Upper lobe of left lung (tissue), 4 donors: ENCODE data around the gene GALNT16.

Source experiments
- CTCF ChIP-seq, 6 experiments: fragments of 450-650 bp in 4 of 6; fragments of 200-600 bp in 2 of 6; sonication (generic) in 2 of 6; IDR thresholded peaks; one replicate each; pipeline ENCODE4 v1.5.1; 2016 to 2019; ENCODE audit warnings: antibody characterized with exemption in 6 of 6
- EP300 ChIP-seq, 4 donors: sonication (generic); formaldehyde crosslinking; IDR thresholded peaks; one replicate each; pipeline ENCODE4 v1.5.1; 2017; ENCODE audit warnings: antibody characterized with exemption in 4 of 4, control low read depth in 2 of 4
- POLR2A ChIP-seq, 4 donors: fragments of 450-650 bp; IDR thresholded peaks; one replicate each; pipeline ENCODE4 v1.5.1; 2016 to 2017; ENCODE audit warnings: antibody characterized with exemption in 4 of 4, mild to moderate bottlenecking in 2 of 4
- POLR2AphosphoS5 ChIP-seq, 2 donors: sonication (generic); formaldehyde crosslinking; IDR thresholded peaks; one replicate each; pipeline ENCODE4 v1.5.1; 2017; ENCODE audit warnings: antibody characterized with exemption in 2 of 2

GRCh38 chr14:69291891-69292561 is 32.1 kb downstream of the GALNT16 start:
- TF ChIP-seq POLR2AphosphoS5 (IDR thresholded peaks at IDR 0.05) (no peak), CTCF (IDR thresholded peaks at IDR 0.05) (no peak), POLR2A (IDR thresholded peaks at IDR 0.05) (no peak), EP300 (IDR thresholded peaks at IDR 0.05) (no peak)
